NCI-H748 (cell line): ENCODE data around the gene HMCN1.

Experiments used
- DNase-seq: peaks from one replicate; lab custom pipeline; 2025; ENCODE audit not compliant: unreplicated experiment; lab: John Stamatoyannopoulos, UW

The HMCN1 gene

DNA sequence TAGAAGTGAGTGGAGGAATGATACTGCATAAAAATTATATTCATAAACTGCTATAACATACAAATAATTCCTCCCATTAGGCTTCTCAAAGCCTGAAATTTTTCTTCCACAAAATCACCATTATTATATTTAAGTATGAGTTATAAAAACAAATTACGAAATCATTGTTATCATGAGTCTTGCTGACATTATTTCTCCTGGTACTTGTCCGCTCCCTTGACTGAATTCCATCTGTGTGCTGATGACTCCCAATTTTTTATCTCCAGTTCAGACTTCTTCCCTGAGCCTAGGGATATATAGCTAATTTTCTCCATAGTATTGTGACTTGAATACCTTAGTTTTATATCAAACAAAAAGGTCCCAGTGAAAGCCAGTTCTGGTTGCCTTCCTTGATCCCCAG lies 268.2 kb downstream of the HMCN1 start:
- no peak for DNase-seq

DNA sequence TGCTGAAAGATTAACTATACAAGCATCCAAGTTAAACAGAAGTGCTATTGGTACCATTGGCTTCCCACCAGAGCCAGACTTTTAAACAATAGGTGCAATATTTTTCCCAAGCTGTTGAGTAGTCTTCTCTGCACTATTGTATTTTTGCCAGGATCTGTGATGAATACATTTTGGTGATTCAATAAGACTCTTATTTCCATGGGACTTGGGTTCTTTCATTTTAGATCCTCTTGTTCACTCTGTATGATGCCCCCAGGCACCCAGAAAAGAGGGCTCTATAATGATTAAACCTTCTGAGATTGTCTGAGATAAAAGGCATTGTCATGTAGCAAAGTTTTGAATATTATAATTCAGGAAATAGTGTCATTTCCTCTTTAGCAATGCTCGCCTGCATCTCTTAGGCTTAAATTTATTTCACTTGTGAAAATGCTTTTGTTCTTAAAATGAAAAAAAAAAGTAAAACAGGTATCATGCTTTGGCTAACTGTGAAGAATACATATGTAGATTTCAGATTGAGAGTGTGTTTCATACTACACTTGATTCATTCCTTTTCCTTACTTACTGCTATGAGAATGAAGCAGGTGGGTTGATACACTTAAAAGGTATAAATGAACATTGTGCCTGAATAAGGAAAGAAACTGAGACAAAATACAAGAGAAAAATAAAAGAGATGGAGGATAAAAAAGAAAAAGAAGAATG lies 275.0 kb downstream of the HMCN1 start:
- no peak for DNase-seq

DNA sequence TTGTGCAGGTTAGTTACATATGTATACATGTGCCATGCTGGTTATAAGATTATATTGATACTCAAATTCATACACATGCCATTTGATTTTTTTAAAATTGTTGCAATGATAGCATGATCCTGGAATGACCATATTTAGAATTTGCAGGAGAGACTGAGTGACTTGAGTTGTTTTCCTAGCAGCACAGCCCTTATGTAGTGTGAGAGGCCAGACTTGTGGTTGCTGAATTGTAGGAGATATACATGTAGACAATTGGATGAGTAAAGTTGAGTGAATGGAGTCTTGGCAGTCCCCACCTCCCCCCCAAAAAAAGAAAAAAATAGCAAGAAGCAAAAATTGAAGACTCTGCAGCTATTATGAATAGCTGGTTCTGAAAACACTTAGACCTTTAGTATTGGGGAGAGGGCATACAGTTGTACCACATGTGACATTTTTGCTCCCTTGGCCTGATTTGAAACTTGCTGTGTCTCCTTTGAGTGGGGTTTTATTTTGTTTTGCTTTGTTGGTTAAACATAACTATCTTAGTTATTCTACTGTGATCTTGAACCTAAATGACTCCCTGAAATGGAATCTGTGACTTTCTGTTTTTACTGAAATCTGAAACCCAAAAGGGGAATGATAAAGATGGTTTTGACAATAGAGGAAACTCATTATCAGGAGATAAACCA lies 280.3 kb downstream of the HMCN1 start:
- no peak for DNase-seq

DNA sequence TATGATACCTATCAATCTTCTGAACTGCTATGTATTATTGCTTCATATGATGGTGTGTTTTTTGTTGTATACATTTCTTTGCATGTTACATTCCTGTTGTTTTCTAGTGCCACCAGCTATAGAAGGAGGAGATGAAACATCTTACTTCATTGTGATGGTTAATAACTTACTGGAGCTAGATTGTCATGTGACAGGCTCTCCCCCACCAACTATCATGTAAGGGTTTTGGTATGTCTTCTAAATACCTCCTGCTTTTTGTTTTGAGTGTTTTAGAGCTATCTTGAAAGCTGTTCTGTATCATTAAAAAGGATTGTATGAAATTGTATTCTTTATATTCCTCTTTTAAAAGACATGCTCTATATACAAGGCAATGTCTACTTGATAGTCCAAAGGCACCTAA lies 282.7 kb downstream of the HMCN1 start:
- no peak for DNase-seq

DNA sequence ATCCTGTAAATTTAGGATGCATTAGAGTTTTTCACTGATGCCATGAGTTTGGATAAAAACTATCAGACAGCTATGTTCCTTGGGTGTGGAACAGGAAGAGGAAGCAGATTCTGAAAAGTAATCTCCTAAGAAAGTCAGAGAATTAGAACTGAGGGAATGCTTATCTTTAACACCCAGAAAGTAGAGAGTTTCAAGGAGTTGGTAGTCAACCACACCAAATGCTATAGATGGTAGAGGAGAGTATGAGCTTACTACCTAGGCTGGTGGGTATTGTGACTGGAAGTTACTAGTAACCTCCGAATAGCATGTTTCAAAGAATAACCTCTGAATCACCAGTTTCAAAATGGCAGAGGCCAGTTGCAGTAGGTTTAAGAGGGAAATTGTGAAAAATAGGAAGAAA lies 288.0 kb downstream of the HMCN1 start:
- DNase-seq = no peak

DNA sequence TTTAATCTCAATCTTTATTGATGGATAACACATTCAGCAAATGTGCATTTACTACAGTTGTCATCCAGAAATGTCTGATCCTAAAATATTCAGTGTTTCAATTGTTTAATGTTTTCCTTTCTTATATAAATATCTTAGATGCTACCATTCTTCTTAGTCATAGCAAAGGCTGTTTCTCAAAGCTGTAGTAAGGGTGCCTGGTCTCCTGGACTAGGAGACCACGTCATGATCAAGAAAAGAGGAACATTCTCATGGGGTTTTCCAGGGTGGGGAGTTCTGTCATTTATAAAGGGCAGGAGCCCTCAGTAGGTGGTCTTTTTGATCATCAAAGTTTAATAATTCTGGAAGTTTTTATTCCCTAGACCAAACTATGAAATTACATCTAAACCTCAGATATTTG lies 292.8 kb downstream of the HMCN1 start:
- no peak for DNase-seq

DNA sequence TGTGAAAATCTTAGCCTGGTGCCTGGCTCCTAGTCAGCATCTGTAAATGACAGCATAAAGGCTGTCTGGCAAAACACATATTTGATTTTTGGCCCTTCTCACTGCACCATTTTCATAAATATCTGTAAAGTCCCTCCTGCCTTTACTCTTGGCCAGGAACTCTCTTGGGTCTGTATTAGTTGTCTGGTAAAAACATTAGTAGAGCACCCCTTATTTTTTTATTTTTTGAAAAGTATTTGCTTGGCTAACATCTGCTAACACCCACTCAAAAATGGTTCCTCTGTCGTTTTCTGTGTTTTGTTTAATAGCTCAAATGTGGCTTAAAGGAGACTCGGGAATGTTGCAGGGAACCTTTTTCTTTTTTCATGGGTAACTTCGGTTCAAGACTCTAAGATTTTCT lies 293.4 kb downstream of the HMCN1 start:
- no peak for DNase-seq

DNA sequence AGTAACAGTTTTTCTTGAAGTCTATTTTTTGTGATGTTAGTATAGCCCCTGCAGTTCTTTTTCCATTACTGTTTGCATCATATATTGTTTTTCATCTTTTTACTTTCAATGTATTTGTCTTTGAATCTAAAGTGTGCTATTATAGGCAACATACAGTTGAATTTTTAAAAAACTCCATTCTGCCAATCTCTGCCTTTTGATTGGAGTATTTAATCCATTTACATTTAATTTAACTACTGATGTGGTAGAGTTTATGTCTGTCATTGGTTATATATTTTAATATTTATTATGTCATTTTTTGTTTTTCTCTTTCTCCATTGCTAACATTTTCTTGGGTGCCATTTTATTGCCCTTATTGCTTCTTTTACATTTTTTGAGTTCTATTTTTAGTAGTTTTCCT lies 296.3 kb downstream of the HMCN1 start:
- no peak for DNase-seq

DNA sequence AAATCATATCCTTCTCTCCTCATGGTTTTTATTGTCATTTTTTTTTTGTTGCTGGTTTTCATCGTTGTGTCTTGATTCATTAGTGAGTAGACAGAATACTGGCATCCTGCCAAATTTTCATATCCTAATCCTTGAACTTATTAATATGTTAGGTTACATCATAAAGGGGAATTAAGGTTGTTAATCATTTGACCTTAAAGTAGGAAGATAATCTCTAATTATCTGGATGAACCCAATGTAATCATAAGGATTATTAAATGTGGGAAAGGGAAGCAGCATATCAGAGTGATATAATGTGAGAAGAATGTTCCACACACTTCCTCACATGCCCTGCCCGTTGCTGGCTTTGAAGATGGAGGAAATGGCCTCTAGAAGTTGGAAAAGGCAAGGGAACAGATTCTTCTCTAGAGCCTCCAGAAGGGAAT lies 299.7 kb downstream of the HMCN1 start:
- DNase-seq = no peak

DNA sequence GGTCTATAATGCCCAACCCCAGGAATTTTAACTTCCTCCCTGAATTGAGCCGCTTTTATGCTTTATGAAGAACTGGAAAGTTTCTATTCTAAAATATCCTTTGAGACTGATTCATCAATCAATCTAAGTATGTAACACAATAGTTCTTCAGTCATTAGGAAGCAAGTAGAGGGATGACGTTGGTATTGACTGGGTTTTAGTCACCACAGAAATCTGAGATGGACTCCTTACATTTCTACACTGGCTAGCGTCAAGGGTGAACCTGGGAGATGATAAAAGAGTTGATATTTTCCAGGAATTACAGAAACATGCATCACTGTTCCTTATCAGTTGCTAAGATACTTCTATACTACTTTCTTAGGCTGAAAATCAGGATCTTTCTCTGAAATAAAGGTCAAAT lies 308.0 kb downstream of the HMCN1 start:
- no peak for DNase-seq

DNA sequence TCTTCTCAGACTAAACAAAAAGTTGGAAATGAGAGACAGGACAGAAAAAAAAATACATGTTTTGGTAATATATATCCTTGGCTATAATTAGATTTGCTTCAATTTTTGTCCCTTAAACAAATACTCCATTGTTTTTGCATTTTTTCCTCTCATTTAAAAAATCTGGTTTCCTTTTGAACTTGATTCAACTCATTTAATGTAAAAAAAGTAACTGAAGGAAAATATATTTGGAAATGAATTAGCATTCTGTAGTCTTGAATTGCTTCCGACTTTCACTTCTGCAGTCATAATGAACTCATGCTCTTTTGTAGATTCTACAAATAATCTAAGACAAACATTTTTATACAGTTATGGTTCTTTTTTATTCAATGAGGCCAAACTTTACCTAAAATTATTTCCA lies 309.1 kb downstream of the HMCN1 start:
- no peak for DNase-seq

DNA sequence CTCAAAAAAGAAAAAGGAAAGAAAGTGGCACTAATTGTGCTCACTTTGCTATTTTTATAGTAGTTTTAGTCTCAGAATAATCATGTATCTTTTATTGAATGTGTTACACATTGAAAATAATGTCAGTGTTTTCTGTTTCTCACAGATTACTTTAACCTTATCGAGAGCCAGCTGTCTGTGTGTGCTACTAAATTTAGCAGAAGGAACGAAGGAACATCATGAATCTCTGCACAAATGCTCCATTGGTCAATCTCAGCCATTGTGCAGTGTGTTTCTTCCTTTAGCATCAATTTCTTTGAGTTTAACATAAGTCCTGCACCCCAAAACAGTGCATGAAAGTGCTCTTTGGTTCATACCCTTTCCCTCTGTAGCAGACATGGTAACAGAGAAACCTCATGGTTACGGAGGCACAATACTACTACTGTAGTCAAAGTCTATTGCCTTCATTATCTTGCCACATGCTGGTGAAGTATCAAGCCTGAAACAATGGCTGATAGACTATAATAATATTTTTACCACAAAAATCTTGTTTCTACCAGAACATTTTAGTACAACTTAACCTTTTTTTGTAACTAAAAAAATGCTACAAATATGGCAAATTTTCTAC lies 310.0 kb downstream of the HMCN1 start:
- DNase-seq = no peak

DNA sequence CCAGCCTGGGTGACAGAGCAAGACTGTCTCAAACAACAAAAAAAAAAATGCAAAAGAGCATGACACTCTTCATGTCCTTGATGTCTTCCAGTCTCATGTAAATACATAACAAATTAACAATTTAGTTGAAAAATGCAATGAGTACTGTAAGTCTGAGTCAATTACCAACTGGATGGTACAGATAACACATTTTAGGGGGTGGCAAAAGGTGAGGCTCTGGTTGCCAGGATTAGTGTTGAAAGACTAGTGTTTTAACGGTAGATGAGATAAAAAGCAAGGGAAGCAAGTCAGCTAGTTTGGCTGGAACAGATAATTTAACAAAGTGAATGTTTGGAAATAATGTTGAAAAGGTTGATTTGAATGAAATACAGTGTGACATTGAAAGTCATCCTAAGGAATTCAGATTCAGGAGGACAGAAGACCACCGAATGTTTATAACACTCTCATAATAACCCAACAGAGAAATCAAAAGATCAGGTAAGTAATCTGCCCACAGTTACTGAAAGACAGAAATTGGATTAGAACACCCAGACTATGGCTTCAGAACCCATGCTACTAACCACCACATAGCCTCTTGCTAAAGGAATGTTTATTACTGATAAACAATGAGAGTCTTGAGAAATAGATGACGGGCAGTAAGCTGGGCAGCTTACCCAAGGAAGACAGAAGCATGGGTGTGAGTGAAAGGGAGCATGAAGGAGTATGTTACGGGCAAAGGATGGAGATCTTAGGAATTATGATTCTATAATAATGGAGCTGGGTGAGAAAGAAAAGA lies 312.4 kb downstream of the HMCN1 start:
- DNase-seq = no peak

DNA sequence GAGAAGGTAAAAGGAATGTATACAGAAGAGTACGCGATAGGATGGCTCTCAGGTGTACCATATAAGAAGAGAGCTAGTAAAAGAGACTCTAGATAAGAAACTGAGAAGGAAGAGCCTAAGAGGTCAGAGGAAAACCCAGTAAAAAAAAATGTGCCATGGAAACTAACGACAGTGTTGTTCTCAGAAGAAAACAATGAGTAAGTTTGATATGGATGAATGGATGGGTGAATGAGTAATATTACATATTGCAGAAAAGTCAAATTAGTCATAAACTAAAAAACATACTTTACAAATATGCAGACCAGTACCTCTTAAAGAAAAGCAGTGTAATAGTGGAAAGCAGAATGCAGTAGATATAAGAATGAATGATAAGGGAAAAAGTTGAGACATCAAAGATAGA lies 316.2 kb downstream of the HMCN1 start:
- DNase-seq = no peak

DNA sequence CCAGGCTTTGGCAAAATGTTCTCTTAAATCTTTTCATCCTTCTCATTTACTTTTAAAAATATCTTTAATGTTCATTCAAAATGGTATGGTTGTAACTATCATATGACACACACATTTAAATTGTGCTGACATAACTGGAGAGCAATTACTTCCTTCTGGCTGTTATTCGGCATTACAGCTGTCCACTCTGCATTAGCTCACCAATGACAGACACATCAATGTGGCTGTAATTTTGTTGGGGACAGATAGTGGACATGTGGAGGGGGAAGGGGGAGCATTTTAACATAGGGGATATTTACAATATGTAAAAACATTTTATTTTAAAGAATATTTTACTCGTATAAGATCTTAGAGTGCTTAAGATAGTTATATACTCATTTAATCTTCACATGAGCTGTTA lies 319.8 kb downstream of the HMCN1 start:
- no peak for DNase-seq

DNA sequence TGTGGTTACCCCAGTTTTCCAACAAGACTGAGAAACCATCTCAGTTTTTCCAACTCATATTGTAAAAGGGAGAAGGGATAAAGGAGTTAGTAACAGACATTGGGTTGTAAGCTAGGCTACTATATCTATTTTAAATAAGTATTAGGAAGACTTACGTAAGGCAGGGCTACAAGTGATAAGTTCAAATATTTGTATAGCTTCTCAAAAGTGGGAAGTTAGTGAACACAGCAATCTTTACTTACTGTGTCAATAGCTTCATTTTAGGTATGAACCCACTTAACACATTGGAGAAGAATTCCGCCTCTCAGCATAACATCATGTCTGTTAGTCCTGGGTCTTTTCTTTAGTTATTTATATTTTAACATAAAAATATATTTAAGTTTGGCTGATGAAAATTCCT lies 320.7 kb downstream of the HMCN1 start:
- DNase-seq = no peak

DNA sequence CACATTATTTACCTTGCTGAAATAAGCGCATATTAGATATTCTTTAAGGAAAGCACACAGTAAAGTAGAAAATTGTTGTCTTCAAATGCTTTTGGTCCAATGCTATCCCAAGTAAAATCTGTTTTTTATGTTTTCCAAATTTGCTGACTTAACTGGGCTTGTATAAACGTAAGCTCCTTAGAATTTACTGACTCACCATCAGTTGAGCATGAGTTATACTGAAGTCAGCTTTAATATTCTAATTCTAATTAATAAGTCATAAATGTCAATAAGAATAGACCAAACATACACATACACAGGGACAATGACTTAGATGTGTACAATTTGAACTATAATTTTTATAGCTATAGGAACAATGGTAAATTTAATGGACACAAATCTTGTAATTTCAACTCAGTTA lies 321.7 kb downstream of the HMCN1 start:
- no peak for DNase-seq

DNA sequence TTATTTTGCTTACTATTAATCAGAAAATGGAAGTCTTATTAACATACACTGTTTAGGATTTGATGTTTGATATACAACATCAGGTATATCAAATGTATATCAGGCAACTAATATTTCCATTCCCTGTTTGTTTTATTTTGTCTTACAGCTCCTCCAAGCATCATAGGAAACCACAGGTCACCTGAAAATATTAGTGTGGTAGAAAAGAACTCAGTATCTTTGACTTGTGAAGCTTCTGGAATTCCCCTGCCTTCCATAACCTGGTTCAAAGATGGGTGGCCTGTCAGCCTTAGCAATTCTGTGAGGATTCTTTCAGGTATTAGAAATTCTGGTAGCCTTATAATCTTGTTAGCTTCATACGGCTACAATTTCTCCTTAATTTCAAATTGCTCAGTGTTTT lies 322.9 kb downstream of the HMCN1 start:
- DNase-seq = no peak

DNA sequence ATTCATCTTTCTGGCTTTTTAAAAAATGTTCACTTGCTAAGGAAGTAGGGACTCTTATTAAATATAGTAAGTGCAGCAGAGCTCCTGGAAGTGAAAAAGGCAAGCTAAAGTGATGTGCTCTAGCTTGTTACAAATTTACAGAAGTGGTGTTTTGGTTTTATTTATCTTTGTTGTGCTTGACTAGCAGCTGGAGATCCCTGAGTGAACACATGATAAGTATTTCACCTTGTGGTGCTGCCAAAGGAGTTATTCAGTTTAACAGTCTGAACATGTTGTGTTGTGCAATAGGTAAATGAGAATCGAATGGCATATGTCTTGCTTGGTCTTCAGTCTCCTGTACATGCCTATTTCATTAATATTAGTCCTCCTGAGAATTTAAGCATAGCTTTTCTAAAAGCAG lies 325.1 kb downstream of the HMCN1 start:
- no peak for DNase-seq

DNA sequence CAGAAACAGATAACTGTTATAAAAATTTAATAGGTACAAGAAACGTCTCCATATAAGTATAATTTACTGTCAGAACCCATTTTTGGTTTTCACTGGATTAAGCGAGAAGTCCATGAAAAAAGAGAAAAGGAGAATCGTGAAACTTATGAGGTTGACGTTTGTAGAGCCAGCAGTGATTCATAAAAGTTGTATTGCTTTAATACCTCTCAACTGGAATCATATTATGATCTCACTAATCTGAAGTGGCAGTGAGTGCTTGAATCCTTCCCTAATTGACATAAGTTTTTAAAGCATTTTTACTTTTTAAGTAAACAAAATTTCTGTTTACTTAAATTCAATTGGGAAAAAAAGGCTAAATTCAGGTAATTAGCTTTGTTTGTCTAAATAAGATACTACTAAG lies 325.6 kb downstream of the HMCN1 start:
- no peak for DNase-seq

DNA sequence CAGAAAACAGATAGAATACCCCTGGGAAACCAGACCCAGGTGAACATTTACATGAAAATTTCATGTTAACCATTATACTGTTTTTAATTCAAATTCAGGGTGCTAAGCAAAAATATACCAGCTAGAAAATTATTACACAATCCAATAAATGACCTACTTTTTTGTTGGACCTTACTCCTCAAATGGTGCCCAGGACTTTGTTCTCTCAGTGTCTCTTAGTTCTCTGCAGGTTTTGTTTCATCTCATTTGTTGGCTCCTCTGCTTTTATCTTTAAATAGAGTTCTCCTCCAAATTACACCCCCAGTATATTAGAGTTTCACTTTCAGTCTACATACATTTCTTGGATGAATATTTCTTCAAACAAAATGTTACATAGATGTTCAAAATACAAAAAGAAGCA lies 326.0 kb downstream of the HMCN1 start:
- no peak for DNase-seq

DNA sequence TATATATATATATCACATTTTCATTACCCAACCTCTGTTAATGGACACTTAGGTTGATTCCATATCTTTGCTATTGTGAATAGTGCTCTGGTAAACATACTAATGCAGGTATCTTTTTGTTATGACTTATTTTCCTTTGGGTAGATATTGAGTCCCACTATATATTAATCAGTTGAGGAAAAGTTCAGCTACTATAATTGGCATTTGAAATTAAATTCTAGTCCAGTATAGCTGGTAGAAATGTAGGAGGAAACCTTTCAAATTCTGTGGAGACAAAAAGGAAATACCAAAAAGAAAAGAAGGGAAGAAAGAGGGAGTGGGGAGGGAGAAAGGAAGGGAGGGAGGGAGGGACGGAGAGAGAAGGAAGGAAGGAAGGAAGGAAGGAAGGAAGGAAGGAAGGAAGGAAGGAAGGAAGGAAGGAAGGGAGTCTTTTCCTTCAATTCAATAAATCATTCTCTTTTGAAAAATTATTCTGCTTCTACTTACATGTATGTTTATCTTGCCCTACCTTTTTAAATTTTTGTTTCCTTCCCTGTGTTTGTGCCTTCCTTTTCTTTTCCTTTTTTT lies 329.0 kb downstream of the HMCN1 start:
- no peak for DNase-seq
